Mucosa of stomach (tissue), 1 donor: Measurements from ENCODE around the gene UHMK1.
"Not testable (repeated sequence)": the region's sequence is repeated elsewhere in the genome, so short reads cannot be mapped to it uniquely, and the experiment has no call there.

Source experiments
- H3K27me3 ChIP-seq: one replicate; pipeline ENCODE4 v1.7.0; 2013; ENCODE audit warnings: mild to moderate bottlenecking, low read length; ENCODE audit not compliant: control insufficient read depth, insufficient read depth
- H3K36me3 ChIP-seq: one replicate; pipeline ENCODE4 v1.7.0; 2013; ENCODE audit warnings: low read length; ENCODE audit not compliant: control insufficient read depth, insufficient read depth
- H3K4me1 ChIP-seq: one replicate; pipeline ENCODE4 v1.7.0; 2013; ENCODE audit warnings: mild to moderate bottlenecking, low read length; ENCODE audit not compliant: control insufficient read depth, insufficient read depth
- H3K4me3 ChIP-seq: one replicate; pipeline ENCODE4 v1.7.0; 2013; ENCODE audit warnings: low read length
- H3K9ac ChIP-seq: one replicate; pipeline ENCODE4 v1.7.0; 2013; ENCODE audit warnings: mild to moderate bottlenecking, low read length, moderate library complexity
- H3K9me3 ChIP-seq: one replicate; pipeline ENCODE4 v1.7.0; 2013; ENCODE audit warnings: mild to moderate bottlenecking, low read length, moderate library complexity; ENCODE audit not compliant: control insufficient read depth
- donor health status: Pancreatic carcinoma.

UHMK1 gene

GRCh38 chr1:162485236-162485635, 12.4 kb upstream of the UHMK1 start:
- no peaks in the 10 kb centered on the region for H3K9me3 ChIP-seq
- H3K27me3 ChIP-seq, result peaks cover 5% of the 10 kb centered on the region
- no peak overlapping the region for H3K9ac ChIP-seq
- no peak overlapping the region for H3K4me3 ChIP-seq
- no peaks in the 10 kb centered on the region for H3K36me3 ChIP-seq
- no peaks in the 10 kb centered on the region for H3K4me1 ChIP-seq

- no peak overlapping the region for H3K4me3 ChIP-seq
- no peaks in the 10 kb centered on the region for H3K9me3 ChIP-seq
- no peaks in the 10 kb centered on the region for H3K36me3 ChIP-seq
Observed at GRCh38 chr1:162487241-162487640, 10.4 kb upstream of the UHMK1 start.

GRCh38 chr1:162488219-162488618, 9.4 kb upstream of the UHMK1 start:
- no peaks in the 10 kb centered on the region for H3K4me1 ChIP-seq
- no peak overlapping the region for H3K9ac ChIP-seq
- no peak overlapping the region for H3K4me3 ChIP-seq

More at GRCh38 chr1:162487241-162487640, 10.4 kb upstream of the UHMK1 start:
- peaks cover 8% of the 10 kb centered on the region for H3K27me3 ChIP-seq
- no peaks in the 10 kb centered on the region for H3K4me1 ChIP-seq
- no peak overlapping the region for H3K9ac ChIP-seq

GRCh38 chr1:162495531-162496233, 1.9 kb upstream of the UHMK1 start:
- H3K9me3 ChIP-seq, H3K4me1 ChIP-seq, H3K36me3 ChIP-seq, H3K9ac ChIP-seq, H3K4me3 ChIP-seq, H3K27me3 ChIP-seq: not testable (repeated sequence)

More at GRCh38 chr1:162488219-162488618, 9.4 kb upstream of the UHMK1 start:
- Histone ChIP-seq H3K9me3 (no peaks in the 10 kb centered on the region), H3K27me3 (peaks cover 8% of the 10 kb centered on the region), H3K36me3 (no peaks in the 10 kb centered on the region)

GRCh38 chr1:162497104-162497722, 405 bp upstream of the UHMK1 start:
- H3K4me3 ChIP-seq, result peak overlapping the region; percentile 84
- no peaks in the 10 kb centered on the region for H3K9me3 ChIP-seq
- no peaks in the 10 kb centered on the region for H3K27me3 ChIP-seq
- no peaks in the 10 kb centered on the region for H3K36me3 ChIP-seq
- H3K4me1 ChIP-seq, result peaks cover 9% of the 10 kb centered on the region
- H3K9ac ChIP-seq, result peak overlapping the region; percentile 98

- Histone ChIP-seq H3K36me3 (no peaks in the 10 kb centered on the region), H3K4me1 (peaks cover 9% of the 10 kb centered on the region), H3K9ac (peak overlapping the region; percentile 98), H3K27me3 (no peaks in the 10 kb centered on the region), H3K4me3 (peak overlapping the region; percentile 84), H3K9me3 (no peaks in the 10 kb centered on the region)
Observed at GRCh38 chr1:162498496-162498810, 835 bp downstream of the UHMK1 start.

GRCh38 chr1:162500805-162501204, 3.2 kb downstream of the UHMK1 start:
- Histone ChIP-seq H3K9me3 (no peaks in the 10 kb centered on the region), H3K27me3 (no peaks in the 10 kb centered on the region), H3K36me3 (no peaks in the 10 kb centered on the region), H3K4me1 (peaks cover 9% of the 10 kb centered on the region), H3K4me3 (no peak overlapping the region), H3K9ac (no peak overlapping the region)

GRCh38 chr1:162502077-162502476, 4.5 kb downstream of the UHMK1 start:
- Histone ChIP-seq H3K9ac (no peak overlapping the region), H3K4me3 (no peak overlapping the region), H3K9me3 (no peaks in the 10 kb centered on the region), H3K4me1 (peaks cover 7% of the 10 kb centered on the region), H3K27me3 (no peaks in the 10 kb centered on the region), H3K36me3 (no peaks in the 10 kb centered on the region)

GRCh38 chr1:162502928-162503327, 5.3 kb downstream of the UHMK1 start:
- no peaks in the 10 kb centered on the region for H3K36me3 ChIP-seq
- peaks cover 3% of the 10 kb centered on the region for H3K4me1 ChIP-seq
- H3K9me3 ChIP-seq, result no peaks in the 10 kb centered on the region
- H3K9ac ChIP-seq, result no peak overlapping the region
- no peak overlapping the region for H3K4me3 ChIP-seq
- H3K27me3 ChIP-seq, result no peaks in the 10 kb centered on the region

GRCh38 chr1:162527314-162527713, 29.7 kb downstream of the UHMK1 start:
- Histone ChIP-seq H3K4me1 (no peaks in the 10 kb centered on the region), H3K4me3 (no peak overlapping the region), H3K9me3 (no peaks in the 10 kb centered on the region), H3K27me3 (no peaks in the 10 kb centered on the region), H3K36me3 (peaks cover 3% of the 10 kb centered on the region), H3K9ac (no peak overlapping the region)

GRCh38 chr1:162530307-162530987, 32.8 kb downstream of the UHMK1 start:
- Histone ChIP-seq H3K4me1 (no peaks in the 10 kb centered on the region), H3K36me3 (no peaks in the 10 kb centered on the region), H3K4me3 (no peak overlapping the region), H3K27me3 (no peaks in the 10 kb centered on the region), H3K9ac (no peak overlapping the region), H3K9me3 (no peaks in the 10 kb centered on the region)

- no peak overlapping the region for H3K9ac ChIP-seq
- no peaks in the 10 kb centered on the region for H3K9me3 ChIP-seq
- no peaks in the 10 kb centered on the region for H3K4me1 ChIP-seq
- H3K4me3 ChIP-seq, result no peak overlapping the region
- H3K27me3 ChIP-seq, result no peaks in the 10 kb centered on the region
- H3K36me3 ChIP-seq, result no peaks in the 10 kb centered on the region
Observed at GRCh38 chr1:162530988-162531319, 33.3 kb downstream of the UHMK1 start.
